SW 1271 (cell line): ENCODE results near the gene DIS3L2.
A peak's percentile ranks its signal among the peaks of the same experiment; 100 is the strongest.

Source experiments
- DNase-seq, 2 experiments: peaks; one replicate each; lab custom pipeline; 2025; lab: John Stamatoyannopoulos, UW

DIS3L2 gene

GRCh38 chr2:231955758-231956472 lies 5.6 kb upstream of the DIS3L2 start:
- DNase-seq = no peak

- DNase-seq = no peak
These were observed 3.4 kb upstream of the DIS3L2 start for GRCh38 chr2:231957913-231958763.

DNA sequence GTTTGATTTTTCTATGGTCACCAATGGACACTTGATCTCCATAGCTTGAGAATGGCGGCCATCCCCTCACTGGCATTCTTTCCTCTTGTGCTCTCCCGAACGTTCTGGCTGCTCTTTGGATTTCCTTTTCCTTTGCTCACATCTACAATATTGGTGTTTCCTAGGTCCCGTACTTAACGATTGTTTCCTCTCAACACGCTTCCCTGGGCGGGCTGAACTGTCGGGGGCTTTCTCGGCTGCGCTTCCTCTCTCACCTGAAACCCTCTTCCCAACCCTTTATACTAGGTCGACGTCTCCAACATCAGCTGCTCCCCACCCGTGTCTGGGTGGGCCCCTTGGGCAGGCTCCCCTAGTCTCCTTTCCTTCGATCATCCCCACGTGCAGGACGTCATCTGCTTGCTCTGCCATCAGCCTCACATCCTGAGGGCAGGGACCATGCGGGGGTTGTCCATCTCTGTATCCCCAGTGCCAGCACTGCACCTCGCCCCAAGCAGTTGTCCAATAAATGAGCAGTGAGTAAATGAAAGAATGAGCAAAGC lies 634 bp upstream of the DIS3L2 start:
- no peak for DNase-seq

GRCh38 chr2:231965102-231965501 lies 3.6 kb downstream of the DIS3L2 start:
- no peak for DNase-seq

- DNase-seq = no peak
These were observed 5.4 kb downstream of the DIS3L2 start for GRCh38 chr2:231966886-231967285.

- no peak for DNase-seq
These were observed 7.3 kb downstream of the DIS3L2 start for GRCh38 chr2:231968820-231969219.

- DNase-seq = no peak
These were observed 8.9 kb downstream of the DIS3L2 start for GRCh38 chr2:231970461-231970860.

DNA sequence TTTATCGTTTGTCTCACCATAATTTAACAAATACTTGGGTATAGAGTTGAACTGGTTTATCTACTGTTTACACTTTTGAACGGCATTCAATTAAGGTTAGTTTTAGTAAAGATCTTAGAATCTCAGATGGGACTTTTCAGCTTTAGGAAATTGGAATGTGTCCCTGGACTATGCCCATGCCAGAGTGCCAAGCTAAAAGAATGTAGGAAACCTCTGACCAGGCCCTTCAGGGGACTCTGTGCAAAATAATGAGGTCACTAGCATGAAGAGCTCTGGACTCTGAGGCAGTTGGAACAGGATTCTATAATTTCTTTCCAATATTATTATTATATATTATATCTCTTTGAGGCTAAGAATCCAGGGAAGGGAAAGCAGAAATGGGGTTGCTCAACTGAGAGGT lies 13.5 kb downstream of the DIS3L2 start:
- no peak for DNase-seq

- no peak for DNase-seq
These were observed 15.9 kb downstream of the DIS3L2 start for GRCh38 chr2:231977430-231977829.

- no peak for DNase-seq
These were observed 23.5 kb downstream of the DIS3L2 start for GRCh38 chr2:231984992-231985391.

GRCh38 chr2:231985823-231986261 lies 24.3 kb downstream of the DIS3L2 start:
- DNase-seq = no peak

GRCh38 chr2:231987124-231987727 lies 25.7 kb downstream of the DIS3L2 start:
- DNase-seq = no peak

DNA sequence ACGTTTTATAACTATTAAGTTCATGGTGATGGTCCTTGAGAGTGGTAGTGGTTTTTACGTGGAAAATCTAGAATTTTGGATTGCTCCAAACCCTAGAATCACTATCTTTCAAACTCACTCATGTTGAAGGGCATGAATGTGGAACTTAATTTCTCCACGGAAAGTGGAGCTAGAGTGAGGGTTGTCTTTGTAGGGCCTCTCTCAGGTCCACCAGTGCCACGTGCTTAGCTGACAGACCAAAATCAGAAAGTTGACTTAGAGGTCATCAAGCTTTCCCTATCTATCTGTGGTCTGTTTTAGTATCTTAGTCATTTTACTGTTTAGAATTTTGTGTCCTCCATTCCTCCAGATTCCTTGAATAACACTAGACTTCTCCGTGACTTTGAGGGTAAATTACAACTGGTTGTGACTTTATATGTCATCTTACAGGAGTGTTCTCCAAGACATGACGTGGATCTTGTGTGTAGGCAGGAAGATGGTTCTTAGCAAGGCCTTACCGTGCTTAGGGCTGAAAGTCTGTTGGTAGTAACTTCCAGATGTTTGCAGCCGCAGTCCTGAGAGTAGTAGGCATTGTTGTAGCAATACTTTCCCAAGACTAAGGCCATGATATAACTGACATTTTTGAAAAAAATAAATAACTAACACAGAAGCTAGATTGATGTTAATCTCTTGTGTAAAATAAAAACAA lies 26.8 kb downstream of the DIS3L2 start:
- no peak for DNase-seq

DNA sequence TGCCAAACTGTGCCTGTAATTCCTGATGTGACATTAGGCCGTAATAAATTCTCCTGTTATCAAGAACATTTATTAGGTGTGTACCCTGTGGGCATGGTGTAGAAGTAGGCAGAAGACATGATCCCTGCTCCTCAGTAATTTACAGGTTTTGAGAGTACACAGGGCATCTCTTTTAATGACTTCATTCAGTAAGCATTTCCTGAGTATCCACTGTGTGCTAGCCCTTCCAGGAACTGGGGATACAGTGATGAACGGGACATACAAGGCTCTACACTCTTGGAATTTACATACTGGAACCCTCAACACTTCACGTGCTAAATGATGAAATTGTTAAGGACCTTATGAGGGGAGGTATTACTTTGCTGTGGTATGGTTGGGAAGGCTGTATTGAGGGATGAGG lies 30.2 kb downstream of the DIS3L2 start:
- DNase-seq = peak in 1 of 2 experiments; percentile 25

DNA sequence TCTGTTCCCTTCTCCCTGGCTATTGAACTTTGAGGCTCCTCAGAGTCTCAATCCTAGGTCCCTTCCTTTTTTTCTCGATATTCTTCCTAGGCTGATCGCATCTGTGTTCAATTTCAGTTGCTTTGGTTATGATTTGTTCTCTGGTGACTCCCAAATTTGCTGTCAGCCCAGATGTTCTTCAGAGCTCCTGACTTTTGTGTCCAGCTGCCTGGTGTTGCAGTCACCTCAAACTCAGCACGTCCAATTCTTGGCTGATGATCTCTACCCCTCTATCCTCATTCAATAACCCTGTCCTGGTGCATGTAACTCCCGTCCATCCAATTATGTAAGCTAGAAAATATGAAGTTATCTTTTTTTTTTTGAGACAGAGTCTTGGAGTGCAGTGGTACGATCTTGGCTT lies 31.4 kb downstream of the DIS3L2 start:
- DNase-seq = no peak

GRCh38 chr2:231996797-231997540 lies 35.5 kb downstream of the DIS3L2 start:
- no peak for DNase-seq

- no peak for DNase-seq
These were observed 36.5 kb downstream of the DIS3L2 start for GRCh38 chr2:231998046-231998445.

DNA sequence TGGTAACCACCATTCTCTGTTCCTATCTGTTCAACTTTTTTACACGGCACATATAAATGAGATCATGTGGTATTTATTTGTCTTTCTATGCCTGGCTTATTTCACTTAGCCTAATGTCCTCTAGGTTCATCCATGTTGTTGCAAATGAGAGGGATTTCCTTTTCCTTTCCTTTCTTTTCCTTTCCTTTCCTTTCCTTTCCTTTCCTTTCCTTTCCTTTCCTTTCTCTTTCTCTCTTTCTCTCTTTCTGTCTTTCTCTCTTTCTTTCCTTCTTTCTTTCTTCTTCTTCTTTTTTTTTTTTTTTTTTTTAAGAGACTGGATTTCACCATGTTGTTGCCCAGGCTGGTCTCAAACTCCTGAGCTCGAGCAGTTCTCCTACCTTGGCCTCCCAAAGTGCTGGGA lies 38.9 kb downstream of the DIS3L2 start:
- no peak for DNase-seq

- DNase-seq = no peak
These were observed 39.6 kb downstream of the DIS3L2 start for GRCh38 chr2:232001073-232001472.

GRCh38 chr2:232006253-232006652 lies 44.7 kb downstream of the DIS3L2 start:
- DNase-seq = no peak

DNA sequence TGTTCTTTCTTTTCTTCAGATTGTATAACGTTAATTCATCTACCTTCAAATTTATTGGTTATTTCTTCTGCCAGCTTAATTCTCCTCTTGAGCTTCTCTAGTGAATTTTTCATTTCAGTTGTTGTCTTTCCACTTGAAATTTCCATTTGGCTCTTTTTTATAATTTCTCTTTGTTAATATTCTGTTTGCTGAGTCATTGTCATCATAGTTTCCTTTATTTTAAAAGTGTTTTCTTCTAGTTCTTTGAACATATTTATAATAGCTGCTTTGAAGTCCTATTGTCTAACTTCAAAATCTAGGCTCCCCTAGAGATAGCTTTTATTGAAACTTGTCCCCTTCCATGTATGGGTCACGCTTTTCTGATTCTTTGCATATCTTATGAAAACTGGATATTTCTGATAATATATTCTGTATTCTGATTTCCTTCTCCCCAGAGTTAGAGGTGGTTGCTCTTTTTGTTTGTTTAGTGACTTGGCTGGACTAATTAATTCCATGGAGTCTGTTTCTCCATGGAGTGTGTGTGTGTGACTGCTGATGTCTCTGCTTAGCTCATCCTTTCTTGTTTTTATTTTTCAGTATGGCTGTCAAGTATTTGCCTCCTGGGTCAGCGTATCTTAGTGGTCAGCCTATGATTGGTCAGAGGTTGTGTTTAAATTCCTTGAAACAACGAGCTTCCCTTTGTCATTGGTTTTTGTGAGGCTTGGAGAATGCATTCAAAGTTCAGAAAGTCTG lies 47.6 kb downstream of the DIS3L2 start:
- DNase-seq = no peak
